ENCODE data around the gene CLCNKA.

CLCNKA gene

GRCh38 chr1:16010837-16011236 lies 11.0 kb upstream of the CLCNKA start:
- H3K4me3 Mint-ChIP-seq: no peak overlapping the region

GRCh38 chr1:16011936-16012589 lies 9.8 kb upstream of the CLCNKA start:
- Mint-ChIP-seq H3K27ac (no peak overlapping the region), H3K9me3 (no peaks in the 10 kb centered on the region), H3K4me3 (peak overlapping the region; percentile 49), H3K4me1 (peaks cover 25% of the 10 kb centered on the region), H3K36me3 (no peaks in the 10 kb centered on the region)
- ATAC-seq (no peak), DNase-seq (ENCODE audit: low spot score in 2 of 2) (no peak)

More at GRCh38 chr1:16010837-16011236, 11.0 kb upstream of the CLCNKA start:
- ATAC-seq (no peak), DNase-seq (ENCODE audit: low spot score in 2 of 2) (no peak)
- no peaks in the 10 kb centered on the region for H3K9me3 Mint-ChIP-seq
- no peak overlapping the region for H3K27ac Mint-ChIP-seq
- peaks cover 31% of the 10 kb centered on the region for H3K4me1 Mint-ChIP-seq
- no peaks in the 10 kb centered on the region for H3K36me3 Mint-ChIP-seq

GRCh38 chr1:16012590-16013219 lies 9.1 kb upstream of the CLCNKA start:
- H3K4me3 Mint-ChIP-seq: peak overlapping the region; percentile 49
- ATAC-seq: peak; percentile 55
- H3K36me3 Mint-ChIP-seq: no peaks in the 10 kb centered on the region
- H3K9me3 Mint-ChIP-seq: no peaks in the 10 kb centered on the region
- H3K27ac Mint-ChIP-seq: no peak overlapping the region
- H3K4me1 Mint-ChIP-seq: peaks cover 22% of the 10 kb centered on the region
- no peak for DNase-seq (ENCODE audit: low spot score in 2 of 2)

GRCh38 chr1:16013220-16013907 lies 8.5 kb upstream of the CLCNKA start:
- Mint-ChIP-seq H3K4me1 (peaks cover 16% of the 10 kb centered on the region), H3K9me3 (no peaks in the 10 kb centered on the region), H3K4me3 (peak overlapping the region; percentile 49), H3K27ac (no peak overlapping the region), H3K36me3 (no peaks in the 10 kb centered on the region)
- ATAC-seq (peak; percentile 53), DNase-seq (ENCODE audit: low spot score in 2 of 2) (no peak)

- Mint-ChIP-seq H3K27ac (no peak overlapping the region), H3K36me3 (no peaks in the 10 kb centered on the region), H3K4me3 (peak overlapping the region; percentile 49), H3K4me1 (peaks cover 16% of the 10 kb centered on the region), H3K9me3 (no peaks in the 10 kb centered on the region)
- DNase-seq (ENCODE audit: low spot score in 2 of 2) (no peak), ATAC-seq (no peak)
Observed at GRCh38 chr1:16013908-16014258, 8.0 kb upstream of the CLCNKA start.

GRCh38 chr1:16014509-16015482 lies 7.0 kb upstream of the CLCNKA start:
- Mint-ChIP-seq H3K4me3 (no peak overlapping the region), H3K4me1 (peaks cover 16% of the 10 kb centered on the region), H3K27ac (peak overlapping the region; percentile 45), H3K9me3 (no peaks in the 10 kb centered on the region), H3K36me3 (no peaks in the 10 kb centered on the region)
- ATAC-seq (no peak), DNase-seq (ENCODE audit: low spot score in 2 of 2) (no peak)

- DNase-seq (ENCODE audit: low spot score in 2 of 2): no peak
- no peak overlapping the region for H3K4me3 Mint-ChIP-seq
- peak overlapping the region; percentile 45 for H3K27ac Mint-ChIP-seq
- no peaks in the 10 kb centered on the region for H3K36me3 Mint-ChIP-seq
- peaks cover 16% of the 10 kb centered on the region for H3K4me1 Mint-ChIP-seq
- ATAC-seq: no peak
- no peaks in the 10 kb centered on the region for H3K9me3 Mint-ChIP-seq
Observed at GRCh38 chr1:16015491-16015890, 6.3 kb upstream of the CLCNKA start.

GRCh38 chr1:16015960-16016901 lies 5.6 kb upstream of the CLCNKA start:
- peak overlapping the region; percentile 45 for H3K27ac Mint-ChIP-seq
- H3K36me3 Mint-ChIP-seq: no peaks in the 10 kb centered on the region

GRCh38 chr1:16017076-16017460 lies 4.8 kb upstream of the CLCNKA start:
- Mint-ChIP-seq H3K4me3 (no peak overlapping the region), H3K4me1 (peaks cover 16% of the 10 kb centered on the region), H3K36me3 (no peaks in the 10 kb centered on the region), H3K27ac (no peak overlapping the region), H3K9me3 (no peaks in the 10 kb centered on the region)
- no peak for DNase-seq (ENCODE audit: low spot score in 2 of 2)
- no peak for ATAC-seq

More at GRCh38 chr1:16015960-16016901, 5.6 kb upstream of the CLCNKA start:
- ATAC-seq (no peak), DNase-seq (ENCODE audit: low spot score in 2 of 2) (no peak)
- peaks cover 16% of the 10 kb centered on the region for H3K4me1 Mint-ChIP-seq
- no peak overlapping the region for H3K4me3 Mint-ChIP-seq
- no peaks in the 10 kb centered on the region for H3K9me3 Mint-ChIP-seq

GRCh38 chr1:16017461-16018303 lies 4.2 kb upstream of the CLCNKA start, which contains the start of gene HSPB7:
HSPB7 (minus strand) TSS chr1:16018043; CDS start chr1:16017963, 80 bp downstream.
- Mint-ChIP-seq H3K9me3 (no peaks in the 10 kb centered on the region), H3K4me3 (no peak within 1 kb of the TSS), H3K27ac (peak within 1 kb of the TSS; percentile 52), H3K36me3 (no peaks in the 10 kb centered on the region), H3K4me1 (peaks cover 12% of the 10 kb centered on the region)
- no peak for ATAC-seq
- DNase-seq (ENCODE audit: low spot score in 2 of 2): no peak

GRCh38 chr1:16018308-16018707 lies 3.5 kb upstream of the CLCNKA start:
- no peaks in the 10 kb centered on the region for H3K36me3 Mint-ChIP-seq
- H3K9me3 Mint-ChIP-seq: no peaks in the 10 kb centered on the region
- no peak for DNase-seq (ENCODE audit: low spot score in 2 of 2)

GRCh38 chr1:16018749-16019643 lies 2.8 kb upstream of the CLCNKA start:
- Mint-ChIP-seq H3K9me3 (no peaks in the 10 kb centered on the region), H3K36me3 (no peaks in the 10 kb centered on the region), H3K27ac (peak overlapping the region; percentile 52), H3K4me3 (no peak overlapping the region), H3K4me1 (peaks cover 6% of the 10 kb centered on the region)
- no peak for DNase-seq (ENCODE audit: low spot score in 2 of 2)
- no peak for ATAC-seq

More at GRCh38 chr1:16018308-16018707, 3.5 kb upstream of the CLCNKA start:
- no peak for ATAC-seq
- H3K4me1 Mint-ChIP-seq: peaks cover 11% of the 10 kb centered on the region
- H3K27ac Mint-ChIP-seq: peak overlapping the region; percentile 52
- H3K4me3 Mint-ChIP-seq: no peak overlapping the region

Data from stimulated activated effector memory CD8-positive, alpha-beta T cell treated with anti-CD3 and anti-CD28 coated beads, Interleukin-12 subunit alpha, Interleukin-12 subunit beta, amount 100 ng/mL, for 72 hours (primary cell).